Left cardiac atrium (tissue), 4 donors: Measurements from ENCODE around the gene ADPRH. TPM values are rescaled to one million over a fixed set of nuclear protein-coding genes. Genes with fewer than 3 reads are reported as not detected.
"Not testable (repeated sequence)": the region's sequence is repeated elsewhere in the genome, so short reads cannot be mapped to it uniquely, and the experiment has no call there.

Experiments used
- ATAC-seq, 2 donors: fragments of 200-7000 bp; cut with Tn5 transposase; one replicate each; pipeline ENCODE4 v1.9.1; 2020; ENCODE audit warnings: mild to moderate bottlenecking in 2 of 2, moderate library complexity in 2 of 2
- DNase-seq: peaks from one replicate; pipeline ENCODE4 v3.0.0-alpha.2; 2020
- intact Hi-C, 2 donors: fragments of 100-400 bp; cut with DNase I; formaldehyde crosslinking; loops; one replicate each; pipeline versions ENCODE4 v1.14.1 to v1.15.1; 2022 to 2023
- total RNA-seq, 2 donors: library from RNA; stranded (reverse); fragmentation: NEBNext Ultra II Directional; extraction: Animal tissue kit (Norgen Biotek cat#: 25700); gene quantifications; one replicate each; pipeline ENCODE4 v1.2.1, GENCODE V29; 2021
- donor health status: DM: no; HTN: yes; CAD: no.
- donor health status: DM: no; HTN: yes; CAD: no; lungs with severe emphysema.
- donor health status: DM: yes; HTN: yes; CAD: no.
- donor health status: Dilated cardiomyopathy.

The ADPRH gene
- total RNA-seq, 2 donors from 2014 or later: 9.4 to 10.8 TPM

GRCh38 chr3:119557877-119558269 lies 21.4 kb upstream of the ADPRH start:
- DNase-seq (no peak), ATAC-seq (no peak)
- intact Hi-C loops: no loop called here

DNA sequence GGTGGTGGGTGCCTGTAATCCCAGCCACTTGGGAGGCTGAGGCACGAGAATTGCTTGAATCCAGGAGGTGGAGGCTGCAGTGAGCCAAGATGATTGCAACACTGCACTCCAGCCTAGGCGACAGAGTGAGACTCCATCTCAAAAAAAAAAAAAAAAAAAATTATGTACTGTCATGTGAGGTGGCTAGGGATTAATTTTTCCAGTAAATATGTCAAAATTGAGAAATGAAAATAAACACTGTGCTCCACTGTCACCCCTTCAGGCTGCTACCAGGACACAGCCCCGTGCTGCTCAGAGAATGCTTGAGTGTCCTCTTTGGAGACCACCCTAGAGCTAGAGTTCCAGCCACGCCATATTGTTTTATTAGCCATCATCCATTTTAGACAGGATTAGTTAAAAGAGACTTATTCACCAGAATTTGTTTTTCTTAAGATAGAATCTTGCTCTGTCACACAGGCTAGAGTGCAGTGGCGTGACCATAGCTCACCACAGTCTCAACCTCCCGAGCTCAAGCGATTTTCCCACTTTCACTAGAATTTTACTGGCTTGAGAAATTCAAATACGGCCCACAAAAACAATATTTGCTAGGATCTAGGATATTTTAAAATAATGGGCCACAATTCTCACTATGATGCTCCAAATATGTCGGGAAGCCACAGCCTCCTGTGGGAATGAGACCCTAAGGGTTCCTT lies 20.5 kb upstream of the ADPRH start:
- intact Hi-C loops: no loop called here
- no peak for ATAC-seq
- no peak for DNase-seq

GRCh38 chr3:119559441-119559963 lies 19.8 kb upstream of the ADPRH start, which contains the start of gene CD80:
CD80 (minus strand) TSS chr3:119559614; CDS start chr3:119557728, 1,886 bp downstream.
- peak; percentile 80 to 81 for ATAC-seq
- intact Hi-C loops: no loop called here
- peak; percentile 55 for DNase-seq

DNA sequence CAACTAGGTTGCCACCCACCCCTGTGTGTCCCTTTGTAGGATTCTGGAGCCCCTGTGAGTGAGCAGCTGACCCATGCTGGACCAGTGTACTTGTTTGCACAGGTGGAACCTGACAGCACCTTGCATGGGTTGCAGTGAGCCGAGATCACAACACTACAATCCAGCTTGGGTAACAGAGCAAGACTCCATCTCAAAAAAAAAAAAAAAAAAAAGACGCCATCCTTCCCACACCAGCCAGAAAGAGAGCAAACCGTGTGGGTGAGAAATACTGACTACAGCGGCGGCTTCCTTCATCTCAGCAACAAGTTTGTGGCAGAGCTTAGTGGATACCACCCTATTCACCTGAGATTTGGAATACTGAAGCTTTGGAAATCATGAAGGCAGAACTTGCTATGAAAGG lies 19.1 kb upstream of the ADPRH start:
- intact Hi-C loops: no loop called here
- DNase-seq (no peak), ATAC-seq (no peak)

GRCh38 chr3:119562307-119562961 lies 16.9 kb upstream of the ADPRH start:
- ATAC-seq (peak in 1 of 2 donors; percentile 59), DNase-seq (no peak)
- intact Hi-C loops: no loop called here

DNA sequence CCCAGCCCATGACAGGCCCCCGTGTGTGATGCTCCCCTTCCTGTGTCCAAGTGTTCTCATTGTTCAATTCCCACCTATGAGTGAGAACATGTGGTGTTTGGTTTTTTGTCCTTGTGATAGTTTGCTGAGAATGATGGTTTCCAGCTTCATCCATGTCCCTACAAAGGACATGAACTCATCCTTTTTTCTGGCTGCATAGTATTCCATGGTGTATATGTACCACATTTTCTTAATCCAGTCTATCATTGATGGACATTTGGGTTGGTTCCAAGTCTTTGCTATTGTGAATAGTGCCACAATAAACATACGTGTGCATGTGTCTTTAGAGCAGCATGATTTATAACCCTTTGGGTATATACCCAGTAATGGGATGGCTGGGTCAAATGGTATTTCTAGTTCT lies 16.0 kb upstream of the ADPRH start:
- DNase-seq, ATAC-seq, intact Hi-C loops: not testable (repeated sequence)

DNA sequence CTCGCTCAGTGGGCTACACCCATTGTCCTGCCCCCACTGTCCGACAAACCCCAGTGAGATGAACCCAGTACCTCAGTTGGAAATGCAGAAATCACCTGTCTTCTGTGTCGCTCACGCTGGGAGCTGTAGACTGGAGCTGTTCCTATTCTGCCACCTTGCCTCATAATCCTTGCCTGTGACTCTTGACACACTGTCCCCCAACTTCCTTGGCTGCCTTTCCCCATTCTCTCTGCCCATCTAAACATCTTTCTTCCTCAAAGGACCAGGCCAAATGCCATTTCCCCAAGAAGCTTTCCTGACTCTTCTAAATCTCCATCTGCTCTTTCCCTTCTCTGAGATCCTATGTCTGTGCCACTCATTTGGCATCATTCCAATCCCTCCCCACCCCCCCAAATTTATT lies 10.1 kb upstream of the ADPRH start:
- intact Hi-C loops: no loop called here
- DNase-seq: no peak
- no peak for ATAC-seq

- intact Hi-C loops: no loop called here
- peak; percentile 47 to 78 for ATAC-seq
- no peak for DNase-seq
Observed at GRCh38 chr3:119570229-119570628, 9.1 kb upstream of the ADPRH start.

DNA sequence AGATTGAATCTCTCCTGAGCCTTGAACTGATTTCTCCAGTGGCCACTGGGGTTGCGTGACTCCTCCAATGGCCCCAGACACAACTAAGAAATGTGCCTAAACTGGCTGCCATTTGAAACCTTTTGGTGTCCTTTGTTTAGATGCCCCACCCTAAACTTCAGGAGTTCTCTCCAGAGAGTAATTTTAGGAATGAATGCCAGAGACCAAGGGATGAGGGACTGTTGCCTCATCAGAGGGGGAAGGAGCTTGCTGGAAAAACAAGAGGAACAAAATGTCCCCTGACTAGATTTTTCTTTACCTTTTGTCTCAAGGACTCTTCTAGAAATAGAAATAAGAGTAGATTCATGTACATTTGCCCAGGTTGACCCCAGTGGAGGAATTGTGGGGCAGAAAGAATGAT lies 8.1 kb upstream of the ADPRH start:
- DNase-seq (no peak), ATAC-seq (no peak)
- intact Hi-C loops: no loop called here

- ATAC-seq (peak; percentile 19 to 62), DNase-seq (no peak)
Observed at GRCh38 chr3:119571688-119572087, 7.6 kb upstream of the ADPRH start.

GRCh38 chr3:119575507-119575906 lies 3.8 kb upstream of the ADPRH start:
- DNase-seq: no peak
- intact Hi-C loops: no loop called here
- no peak for ATAC-seq

More at GRCh38 chr3:119571688-119572087, 7.6 kb upstream of the ADPRH start:
- intact Hi-C loops: no loop called here

- peak; percentile 64 to 77 for ATAC-seq
- intact Hi-C loops: loop anchor here in 1 of 2 donors (5.0 kb wide), 1 partner anchor 97 kb away; the partner anchor contains the start of gene COX17
- peak; percentile 40 for DNase-seq
Observed at GRCh38 chr3:119580067-119580760, 922 bp downstream of the ADPRH start.

DNA sequence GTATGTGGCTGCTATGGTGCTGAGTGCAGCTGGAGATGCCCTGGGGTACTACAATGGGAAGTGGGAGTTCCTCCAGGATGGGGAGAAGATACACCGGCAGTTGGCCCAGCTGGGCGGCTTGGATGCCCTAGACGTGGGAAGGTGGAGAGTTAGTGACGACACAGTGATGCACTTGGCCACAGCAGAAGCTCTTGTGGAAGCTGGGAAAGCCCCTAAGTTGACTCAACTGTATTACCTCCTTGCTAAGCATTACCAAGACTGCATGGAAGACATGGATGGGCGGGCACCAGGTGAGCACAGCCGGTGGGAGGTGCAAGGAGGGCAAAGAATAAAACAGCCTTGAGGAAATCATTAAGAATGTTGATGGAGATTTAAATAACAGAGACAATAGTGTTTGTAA lies 2.9 kb downstream of the ADPRH start:
- ATAC-seq (no peak), DNase-seq (no peak)
- intact Hi-C loops: loop anchor here in 1 of 2 donors (5.0 kb wide), 1 partner anchor 95 kb away; the partner anchor contains the start of gene COX17

GRCh38 chr3:119585208-119585607 lies 5.9 kb downstream of the ADPRH start:
- DNase-seq (no peak), ATAC-seq (no peak)
- intact Hi-C loops: no loop called here

- intact Hi-C loops: no loop called here
Observed at GRCh38 chr3:119585856-119586570, 6.7 kb downstream of the ADPRH start.

DNA sequence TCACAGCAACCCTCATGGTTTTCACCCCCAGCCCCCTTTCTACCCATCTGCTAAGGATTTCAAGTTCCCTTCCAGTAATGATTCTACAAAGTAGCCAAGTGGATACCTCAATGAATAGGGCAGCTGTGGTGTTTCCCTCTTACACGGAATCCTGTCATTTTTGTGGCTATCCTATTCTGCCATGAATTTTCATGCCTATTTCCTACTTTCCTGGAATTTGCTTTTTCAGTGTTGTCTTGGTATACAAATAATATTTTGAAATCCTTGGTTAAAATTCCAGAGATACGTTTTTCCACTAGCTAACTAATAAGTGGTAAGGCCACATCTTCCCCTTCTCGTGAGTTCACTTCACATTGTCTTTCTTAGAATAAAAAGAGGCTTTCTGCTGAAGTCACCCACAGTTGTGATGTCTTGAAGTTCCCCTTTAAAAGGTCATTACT lies 7.5 kb downstream of the ADPRH start:
- no peak for ATAC-seq

More at GRCh38 chr3:119585856-119586570, 6.7 kb downstream of the ADPRH start:
- ATAC-seq (no peak), DNase-seq (no peak)

DNA sequence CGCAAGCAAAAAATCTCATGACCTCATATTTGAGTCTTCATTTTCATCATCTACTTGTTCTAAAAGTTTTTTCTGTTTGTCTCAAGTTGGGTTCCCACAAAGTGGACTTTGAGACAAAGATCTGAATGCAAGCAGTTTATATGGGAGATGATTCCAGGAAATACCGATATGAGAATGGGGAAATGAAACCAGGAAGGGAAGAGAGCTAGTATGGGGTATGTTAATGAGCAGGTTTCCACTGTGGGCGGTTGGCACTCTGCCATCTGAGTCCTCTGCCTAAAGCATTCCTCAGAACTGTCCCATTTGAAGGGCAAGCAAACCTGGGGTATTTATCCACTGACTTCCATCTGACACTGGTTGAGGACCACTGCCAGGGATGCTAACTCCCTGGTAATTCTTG lies 8.8 kb downstream of the ADPRH start:
- DNase-seq: peak; percentile 66
- intact Hi-C loops: no loop called here
- ATAC-seq: peak; percentile 56 to 79

More for the DNA sequence above, 7.5 kb downstream of the ADPRH start:
- no peak for DNase-seq
- intact Hi-C loops: no loop called here

DNA sequence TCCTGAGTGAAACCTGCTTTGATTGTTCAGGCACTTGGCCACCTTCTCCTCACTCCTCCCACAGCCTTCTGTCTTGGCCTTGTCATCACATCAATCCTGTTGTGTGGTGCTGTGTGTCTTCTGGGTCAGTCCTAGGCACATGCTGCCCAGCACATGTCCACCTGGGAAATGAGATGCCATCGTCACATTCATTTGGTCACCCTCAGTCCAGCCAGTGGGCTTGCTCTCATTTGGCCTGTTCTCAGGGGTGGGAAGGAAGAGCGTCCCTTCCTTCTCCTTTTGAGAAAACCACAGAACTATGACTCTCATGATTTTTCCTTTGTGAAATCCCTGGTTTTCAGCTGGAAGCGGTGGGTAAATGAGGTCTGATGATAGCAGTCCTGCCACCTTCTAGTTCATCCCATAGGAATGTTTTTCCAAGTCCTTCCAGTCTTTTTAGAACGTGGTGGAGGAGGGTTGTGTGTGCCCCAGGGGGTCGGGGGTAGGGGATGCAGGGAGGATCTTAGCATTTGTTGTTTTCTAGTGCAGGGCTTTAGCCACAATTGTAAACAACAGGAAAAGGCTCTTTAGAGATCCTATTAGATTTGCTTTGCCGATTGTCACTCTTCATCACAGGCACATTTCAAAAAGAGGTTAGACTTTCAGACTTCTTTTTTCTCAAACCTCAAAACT lies 9.9 kb downstream of the ADPRH start:
- intact Hi-C loops: no loop called here
- no peak for DNase-seq
- peak; percentile 53 to 64 for ATAC-seq
